ENCODE measurements around the gene SSU72.
"Not testable (repeated sequence)": the region's sequence is repeated elsewhere in the genome, so short reads cannot be mapped to it uniquely, and the experiment has no call there.

The SSU72 gene

GRCh38 chr1:1529321-1529720, 45.3 kb downstream of the SSU72 start:
- H3K4me3 ChIP-seq (ENCODE audit: low read depth, low read length) = no peak overlapping the region
- TF ChIP-seq CTCF (IDR thresholded peaks at IDR 0.05; ENCODE audit: low read depth, low read length) = no peak
- DNase-seq (ENCODE audit: low read depth, low spot score) = no peak
- in situ Hi-C loops (cut with HindIII; ENCODE audit: low sequenced_read_pairs) = no loop called here

GRCh38 chr1:1528301-1529267, 46.1 kb downstream of the SSU72 start:
- DNase-seq (ENCODE audit: low read depth, low spot score) = no peak
- in situ Hi-C loops (cut with HindIII; ENCODE audit: low sequenced_read_pairs) = no loop called here
- no peak overlapping the region for H3K4me3 ChIP-seq (ENCODE audit: low read depth, low read length)
- TF ChIP-seq CTCF (IDR thresholded peaks at IDR 0.05; ENCODE audit: low read depth, low read length) = no peak

GRCh38 chr1:1527092-1527816, 47.4 kb downstream of the SSU72 start:
- DNase-seq (ENCODE audit: low read depth, low spot score) = no peak
- H3K4me3 ChIP-seq (ENCODE audit: low read depth, low read length) = no peak overlapping the region
- in situ Hi-C loops (cut with HindIII; ENCODE audit: low sequenced_read_pairs) = no loop called here
- TF ChIP-seq CTCF (IDR thresholded peaks at IDR 0.05; ENCODE audit: low read depth, low read length) = no peak

GRCh38 chr1:1526476-1526875, 48.2 kb downstream of the SSU72 start:
- DNase-seq (ENCODE audit: low read depth, low spot score); H3K4me3 ChIP-seq (ENCODE audit: low read depth, low read length); in situ Hi-C loops (cut with HindIII; ENCODE audit: low sequenced_read_pairs): not testable (repeated sequence)

GRCh38 chr1:1524750-1525383, 49.8 kb downstream of the SSU72 start:
- DNase-seq (ENCODE audit: low read depth, low spot score); H3K4me3 ChIP-seq (ENCODE audit: low read depth, low read length); in situ Hi-C loops (cut with HindIII; ENCODE audit: low sequenced_read_pairs): not testable (repeated sequence)

- in situ Hi-C loops (cut with HindIII; ENCODE audit: low sequenced_read_pairs); DNase-seq (ENCODE audit: low read depth, low spot score); H3K4me3 ChIP-seq (ENCODE audit: low read depth, low read length): not testable (repeated sequence)
Measured at GRCh38 chr1:1523651-1524050, 51.0 kb downstream of the SSU72 start.

- DNase-seq (ENCODE audit: low read depth, low spot score); in situ Hi-C loops (cut with HindIII; ENCODE audit: low sequenced_read_pairs); H3K4me3 ChIP-seq (ENCODE audit: low read depth, low read length): not testable (repeated sequence)
Measured at GRCh38 chr1:1523226-1523625, 51.4 kb downstream of the SSU72 start.

GRCh38 chr1:1522536-1522935, 52.1 kb downstream of the SSU72 start:
- DNase-seq (ENCODE audit: low read depth, low spot score); H3K4me3 ChIP-seq (ENCODE audit: low read depth, low read length); in situ Hi-C loops (cut with HindIII; ENCODE audit: low sequenced_read_pairs): not testable (repeated sequence)

GRCh38 chr1:1521331-1521730, 53.3 kb downstream of the SSU72 start:
- DNase-seq (ENCODE audit: low read depth, low spot score) = no peak
- in situ Hi-C loops (cut with HindIII; ENCODE audit: low sequenced_read_pairs) = no loop called here
- TF ChIP-seq CTCF (IDR thresholded peaks at IDR 0.05; ENCODE audit: low read depth, low read length) = no peak
- no peak overlapping the region for H3K4me3 ChIP-seq (ENCODE audit: low read depth, low read length)

GRCh38 chr1:1519805-1520505, 54.7 kb downstream of the SSU72 start:
- in situ Hi-C loops (cut with HindIII; ENCODE audit: low sequenced_read_pairs); DNase-seq (ENCODE audit: low read depth, low spot score): not testable (repeated sequence)

GRCh38 chr1:1518621-1519007, 56.0 kb downstream of the SSU72 start:
- DNase-seq (ENCODE audit: low read depth, low spot score); H3K4me3 ChIP-seq (ENCODE audit: low read depth, low read length); in situ Hi-C loops (cut with HindIII; ENCODE audit: low sequenced_read_pairs): not testable (repeated sequence)

More at GRCh38 chr1:1519805-1520505, 54.7 kb downstream of the SSU72 start:
- H3K4me3 ChIP-seq (ENCODE audit: low read depth, low read length) = not testable (repeated sequence)

Data from astrocyte of the spinal cord (primary cell).